ENCODE data around the gene GSTM5. TPM values are rescaled to one million over a fixed set of nuclear protein-coding genes. Genes with fewer than 3 reads are reported as not detected.
"Not testable (repeated sequence)": the region's sequence is repeated elsewhere in the genome, so short reads cannot be mapped to it uniquely, and the experiment has no call there.

The GSTM5 gene
- total RNA-seq, 1 experiment from 2014 or later = not detected

- Mint-ChIP-seq H3K27me3 (ENCODE audit: insufficient read depth, unreplicated experiment) (no peaks in the 10 kb centered on the region), H3K4me3 (ENCODE audit: unreplicated experiment) (no peak overlapping the region), H3K9me3 (ENCODE audit: unreplicated experiment) (no peaks in the 10 kb centered on the region), H3K4me1 (ENCODE audit: insufficient read depth, unreplicated experiment) (no peaks in the 10 kb centered on the region), H3K36me3 (ENCODE audit: insufficient read depth, unreplicated experiment) (no peaks in the 10 kb centered on the region), H3K27ac (ENCODE audit: low read depth, unreplicated experiment) (no peak overlapping the region)
- DNase-seq (ENCODE audit: unreplicated experiment) = no peak
- no peak for TF ChIP-seq CTCF (IDR thresholded peaks at IDR 0.05; ENCODE audit: unreplicated experiment)
- ChIA-PET POLR2A (no interaction called here), CTCF (interaction anchor here (0.7 to 1.2 kb wide), 2 partner anchors 17 to 105 kb away, joined by 3 read pairs; no protein-coding TSS in a partner anchor)
- no TSS peak for BruUV-seq (replicated peaks)
- intact Hi-C loops (cut with micrococcal nuclease) = no loop called here
These were observed 42.7 kb upstream of the GSTM5 start for GRCh38 chr1:109669246-109669948.

- not testable (repeated sequence) for H3K27ac Mint-ChIP-seq (ENCODE audit: low read depth, unreplicated experiment); H3K27me3 Mint-ChIP-seq (ENCODE audit: insufficient read depth, unreplicated experiment)
These were observed 42.1 kb upstream of the GSTM5 start for GRCh38 chr1:109669949-109670302.

DNA sequence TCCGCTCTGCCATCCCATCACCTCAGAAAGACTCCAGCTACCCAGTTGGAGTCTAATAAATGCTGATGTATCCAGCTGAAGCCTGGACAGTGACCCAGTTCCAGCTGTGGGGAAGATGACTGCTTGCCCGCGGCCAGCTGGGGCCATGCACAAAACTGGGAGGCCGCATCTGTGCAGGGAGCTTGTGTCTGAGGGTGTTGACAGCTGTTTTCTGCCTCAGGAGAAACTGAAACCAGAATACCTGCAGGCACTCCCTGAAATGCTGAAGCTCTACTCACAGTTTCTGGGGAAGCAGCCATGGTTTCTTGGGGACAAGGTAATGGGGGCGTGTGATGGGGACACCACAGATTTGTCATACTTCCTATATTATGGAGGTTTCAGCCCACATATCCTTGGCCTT is 41.0 kb upstream of the GSTM5 start:
- no peak for TF ChIP-seq CTCF (IDR thresholded peaks at IDR 0.05; ENCODE audit: unreplicated experiment)
- no TSS peak for BruUV-seq (replicated peaks)
- no peak overlapping the region for H3K27ac Mint-ChIP-seq (ENCODE audit: low read depth, unreplicated experiment)
- no peak for DNase-seq (ENCODE audit: unreplicated experiment)
- no peaks in the 10 kb centered on the region for H3K27me3 Mint-ChIP-seq (ENCODE audit: insufficient read depth, unreplicated experiment)
- intact Hi-C loops (cut with micrococcal nuclease) = no loop called here
- no peak overlapping the region for H3K4me3 Mint-ChIP-seq (ENCODE audit: unreplicated experiment)
- POLR2A ChIA-PET = interaction anchor here (1.2 kb wide), 1 partner anchor 121 kb away, joined by 3 read pairs; no protein-coding TSS in a partner anchor
- no peaks in the 10 kb centered on the region for H3K4me1 Mint-ChIP-seq (ENCODE audit: insufficient read depth, unreplicated experiment)
- no peaks in the 10 kb centered on the region for H3K9me3 Mint-ChIP-seq (ENCODE audit: unreplicated experiment)
- CTCF ChIA-PET = interaction anchor here (0.5 to 1.8 kb wide), 7 partner anchors 13 to 180 kb away, joined by 3 to 11 read pairs (median 3); no protein-coding TSS in a partner anchor
- no peaks in the 10 kb centered on the region for H3K36me3 Mint-ChIP-seq (ENCODE audit: insufficient read depth, unreplicated experiment)

More at GRCh38 chr1:109669949-109670302, 42.1 kb upstream of the GSTM5 start:
- H3K4me1 Mint-ChIP-seq (ENCODE audit: insufficient read depth, unreplicated experiment); H3K4me3 Mint-ChIP-seq (ENCODE audit: unreplicated experiment); BruUV-seq (replicated peaks); DNase-seq (ENCODE audit: unreplicated experiment); H3K9me3 Mint-ChIP-seq (ENCODE audit: unreplicated experiment); POLR2A ChIA-PET; intact Hi-C loops (cut with micrococcal nuclease); H3K36me3 Mint-ChIP-seq (ENCODE audit: insufficient read depth, unreplicated experiment): not testable (repeated sequence)
- CTCF ChIA-PET = interaction anchor here (1.3 to 1.8 kb wide), 2 partner anchors 29 to 107 kb away, joined by 3 to 11 read pairs; no protein-coding TSS in a partner anchor

DNA sequence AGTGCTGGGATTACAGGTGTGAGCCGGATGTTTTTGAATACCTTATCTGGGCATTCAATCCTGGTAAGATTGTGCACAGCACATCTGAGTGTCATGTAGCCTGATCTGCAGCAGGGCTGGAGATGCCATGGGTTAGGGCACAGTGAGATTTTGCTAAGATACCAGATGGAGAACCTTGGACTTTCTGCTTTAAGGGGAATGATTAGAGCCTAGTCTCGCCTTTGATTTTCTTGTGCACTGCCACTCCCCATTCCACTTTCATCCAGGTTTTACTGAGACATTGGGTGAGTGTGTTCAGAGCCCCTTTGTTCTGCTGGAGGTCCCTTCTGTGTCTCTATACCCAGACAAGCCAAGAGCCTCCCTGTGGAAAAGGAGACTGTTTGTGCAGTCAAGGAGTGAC is 38.2 kb upstream of the GSTM5 start:
- H3K27me3 Mint-ChIP-seq (ENCODE audit: insufficient read depth, unreplicated experiment); POLR2A ChIA-PET; H3K36me3 Mint-ChIP-seq (ENCODE audit: insufficient read depth, unreplicated experiment); intact Hi-C loops (cut with micrococcal nuclease); H3K27ac Mint-ChIP-seq (ENCODE audit: low read depth, unreplicated experiment); CTCF ChIA-PET; H3K4me3 Mint-ChIP-seq (ENCODE audit: unreplicated experiment); H3K9me3 Mint-ChIP-seq (ENCODE audit: unreplicated experiment); H3K4me1 Mint-ChIP-seq (ENCODE audit: insufficient read depth, unreplicated experiment); BruUV-seq (replicated peaks); DNase-seq (ENCODE audit: unreplicated experiment): not testable (repeated sequence)

DNA sequence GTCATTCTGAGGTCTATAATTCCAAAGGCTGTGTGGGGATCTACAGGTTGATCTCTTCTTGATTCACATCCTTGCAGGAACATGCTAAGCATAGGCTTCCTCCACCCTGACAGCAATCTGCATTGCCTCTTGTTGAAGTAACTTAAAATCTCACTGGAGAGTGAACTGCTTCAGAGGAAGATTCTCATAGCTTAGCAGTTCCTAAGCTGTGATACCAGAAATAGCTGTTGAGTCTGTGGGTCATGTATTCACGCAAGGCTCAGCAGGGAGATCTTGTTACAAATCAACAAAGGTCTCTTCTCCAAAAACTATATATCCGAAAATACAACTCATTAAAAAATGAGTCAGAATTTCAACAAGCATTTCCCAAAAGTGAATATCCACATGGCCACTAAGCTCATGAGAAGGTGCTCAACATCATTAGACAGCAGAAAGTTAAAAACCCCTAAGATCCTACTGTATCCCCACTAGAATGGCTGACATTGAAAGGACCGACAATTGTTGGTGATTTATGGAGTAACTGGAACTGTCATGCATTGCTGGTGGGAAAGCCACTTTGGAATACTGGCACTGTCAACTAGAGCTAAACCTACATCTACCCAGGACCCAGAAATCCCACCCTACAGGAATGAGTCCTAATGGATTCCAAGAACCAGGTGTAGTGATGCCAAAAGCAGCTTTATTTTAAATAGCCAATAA is 35.2 kb upstream of the GSTM5 start:
- BruUV-seq (replicated peaks) = not testable (repeated sequence)

More for the DNA sequence above, 35.2 kb upstream of the GSTM5 start:
- H3K27me3 Mint-ChIP-seq (ENCODE audit: insufficient read depth, unreplicated experiment); H3K4me3 Mint-ChIP-seq (ENCODE audit: unreplicated experiment); intact Hi-C loops (cut with micrococcal nuclease); H3K36me3 Mint-ChIP-seq (ENCODE audit: insufficient read depth, unreplicated experiment); CTCF ChIA-PET; DNase-seq (ENCODE audit: unreplicated experiment); H3K4me1 Mint-ChIP-seq (ENCODE audit: insufficient read depth, unreplicated experiment); POLR2A ChIA-PET; H3K9me3 Mint-ChIP-seq (ENCODE audit: unreplicated experiment); H3K27ac Mint-ChIP-seq (ENCODE audit: low read depth, unreplicated experiment): not testable (repeated sequence)
